ENCODE measurements around the gene IRF2BPL. TPM values are rescaled to one million over a fixed set of nuclear protein-coding genes. Genes with fewer than 3 reads are reported as not detected.

The IRF2BPL gene
- total and polyA plus RNA-seq, 12 donors = 6.5 to 104 (median 82.5) TPM

- Histone ChIP-seq H3K4me1 (replicated peaks in 1 of 2) (peaks cover 68 to 84% of the 10 kb centered on the region in 2 donors), H3K27me3 (no peaks in the 10 kb centered on the region), H3K4me3 (peak overlapping the region in 1 of 4 donors; percentile 42), H3K9me3 (replicated peaks in 1 of 3) (no peaks in the 10 kb centered on the region), H3K27ac (peak overlapping the region; percentile 96 to 100 (median 98)), H3K36me3 (replicated peaks in 1 of 2) (no peaks in the 10 kb centered on the region)
- WGBS, 4 donors = 0 to 1% (median 0%) methylated on average over 20 to 26 of the region's 26 CpGs
- DNase-seq = peak; percentile 99 to 100 (median 100)
- TF ChIP-seq POLR2A (IDR thresholded peaks at IDR 0.05) = peak in 1 of 2 donors; percentile 67
- no peak for TF ChIP-seq CTCF (IDR thresholded peaks at IDR 0.05)
- intact Hi-C loops (cut with DNase I) = no loop called here
Measured at GRCh38 chr14:77040059-77040740, 11.7 kb upstream of the IRF2BPL start.

GRCh38 chr14:77039285-77040058 is 11.0 kb upstream of the IRF2BPL start:
- Histone ChIP-seq H3K27ac (peak overlapping the region; percentile 85 to 100 (median 98)), H3K9me3 (replicated peaks in 1 of 3) (no peaks in the 10 kb centered on the region), H3K4me1 (replicated peaks in 1 of 2) (peaks cover 61 to 80% of the 10 kb centered on the region in 2 donors), H3K36me3 (replicated peaks in 1 of 2) (no peaks in the 10 kb centered on the region), H3K27me3 (no peaks in the 10 kb centered on the region), H3K4me3 (peak overlapping the region in 1 of 4 donors; percentile 42)
- intact Hi-C loops (cut with DNase I) = no loop called here
- WGBS, 4 donors = 6 to 12% (median 9%) methylated on average over 10 of the region's 10 CpGs
- TF ChIP-seq POLR2A (IDR thresholded peaks at IDR 0.05) (no peak), CTCF (IDR thresholded peaks at IDR 0.05) (no peak)
- peak in 3 of 7 donors; percentile 29 to 50 (median 42) for DNase-seq

- peak in 6 of 7 donors; percentile 39 to 64 (median 46) for DNase-seq
- no peaks in the 10 kb centered on the region for H3K36me3 ChIP-seq (replicated peaks in 1 of 2)
- H3K9me3 ChIP-seq (replicated peaks in 1 of 3) = no peaks in the 10 kb centered on the region
- peaks cover 58 to 78% of the 10 kb centered on the region in 2 donors for H3K4me1 ChIP-seq (replicated peaks in 1 of 2)
- H3K4me3 ChIP-seq = no peak overlapping the region
- intact Hi-C loops (cut with DNase I) = no loop called here
- WGBS, 4 donors = 25 to 29% (median 28%) methylated on average over 21 of the region's 21 CpGs
- TF ChIP-seq POLR2A (IDR thresholded peaks at IDR 0.05) = no peak
- TF ChIP-seq CTCF (IDR thresholded peaks at IDR 0.05) = no peak
- H3K27me3 ChIP-seq = no peaks in the 10 kb centered on the region
- H3K27ac ChIP-seq = peak overlapping the region; percentile 85 to 100 (median 98)
Measured at GRCh38 chr14:77037938-77038568, 9.5 kb upstream of the IRF2BPL start.

Data from adrenal gland (tissue), 12 donors.